Osteoblast (primary cell): ENCODE data around the gene ATF7IP2. TPM values are rescaled to one million over a fixed set of nuclear protein-coding genes. Genes with fewer than 3 reads are reported as not detected.
A peak's percentile ranks its signal among the peaks of the same experiment; 100 is the strongest.
"Not testable (repeated sequence)": the region's sequence is repeated elsewhere in the genome, so short reads cannot be mapped to it uniquely, and the experiment has no call there.

Experiments
- DNase-seq: peaks from one replicate; pipeline ENCODE4 v3.0.0; 2011; ENCODE audit warnings: low spot score, mixed read lengths; ENCODE audit not compliant: insufficient read length; ENCODE audit errors: missing footprints
- H2AFZ ChIP-seq: 2 replicates; pipeline ENCODE4 v1.6.0; 2011; ENCODE audit warnings: mild to moderate bottlenecking, low read length
- H3K27ac ChIP-seq: 2 replicates; pipeline ENCODE4 v1.5.1; 2011; ENCODE audit warnings: mild to moderate bottlenecking, low read depth, low read length, moderate library complexity
- H3K27me3 ChIP-seq: 2 replicates; pipeline ENCODE4 v1.6.0; 2012; ENCODE audit warnings: mild to moderate bottlenecking, control low read depth, inconsistent platforms, low read length, moderate library complexity; ENCODE audit not compliant: insufficient read depth
- H3K36me3 ChIP-seq: 2 replicates; pipeline ENCODE4 v1.5.1; 2011; ENCODE audit warnings: mild to moderate bottlenecking, low read length, control low read depth, moderate library complexity; ENCODE audit not compliant: insufficient read depth
- H3K4me1 ChIP-seq: 2 replicates; pipeline ENCODE4 v1.5.1; 2011; ENCODE audit warnings: mild to moderate bottlenecking, low read length, control low read depth, moderate library complexity; ENCODE audit not compliant: insufficient read depth
- H3K4me2 ChIP-seq: 2 replicates; pipeline ENCODE4 v1.6.0; 2011; ENCODE audit warnings: mild to moderate bottlenecking, low read length; ENCODE audit not compliant: insufficient read depth
- H3K4me3 ChIP-seq: fragments of 200-600 bp; sonication (generic); 3 replicates; pipeline ENCODE4 v1.5.1; 2012; ENCODE audit warnings: mild to moderate bottlenecking, low read length, inconsistent platforms; ENCODE audit not compliant: insufficient read depth
- H3K79me2 ChIP-seq: 2 replicates; pipeline ENCODE4 v1.6.0; 2012; ENCODE audit warnings: mild to moderate bottlenecking, low read length, control low read depth, inconsistent platforms; ENCODE audit not compliant: insufficient read depth
- H3K9me3 ChIP-seq: 2 replicates; pipeline ENCODE4 v1.5.1; 2011; ENCODE audit warnings: low read depth, low read length, control low read depth
- H4K20me1 ChIP-seq: 2 replicates; pipeline ENCODE4 v1.6.0; 2012; ENCODE audit warnings: mild to moderate bottlenecking, low read length, control low read depth; ENCODE audit not compliant: insufficient read depth
- CTCF ChIP-seq: IDR thresholded peaks from 2 replicates; pipeline ENCODE4 v1.5.1; 2011; ENCODE audit warnings: mild to moderate bottlenecking, low read depth, low read length, moderate library complexity; ENCODE audit errors: extremely low read depth
- total RNA-seq: library from RNA; depleted of rRNA; stranded (reverse); fragments of >200 nt; gene quantifications from 2 replicates; pipeline ENCODE4 v1.2.3, GENCODE V29; 2012

Gene ATF7IP2
- total RNA-seq, 1 donor = 8.0 TPM

- Histone ChIP-seq H3K9me3 (no peaks in the 10 kb centered on the region), H3K27me3 (no peaks in the 10 kb centered on the region), H4K20me1 (no peaks in the 10 kb centered on the region), H3K36me3 (no peaks in the 10 kb centered on the region), H3K27ac (no peak overlapping the region), H3K4me2 (no peak overlapping the region), H2AFZ (no peak overlapping the region), H3K4me3 (no peak overlapping the region), H3K79me2 (no peaks in the 10 kb centered on the region), H3K4me1 (no peaks in the 10 kb centered on the region)
- no peak for DNase-seq
- TF ChIP-seq CTCF = no peak
These were observed 33.6 kb upstream of the ATF7IP2 start for GRCh38 chr16:10352262-10352661.

- Histone ChIP-seq H3K36me3 (no peaks in the 10 kb centered on the region), H3K4me2 (no peak overlapping the region), H2AFZ (no peak overlapping the region), H3K27me3 (no peaks in the 10 kb centered on the region), H3K4me1 (no peaks in the 10 kb centered on the region), H4K20me1 (no peaks in the 10 kb centered on the region), H3K79me2 (no peaks in the 10 kb centered on the region), H3K27ac (no peak overlapping the region), H3K4me3 (no peak overlapping the region), H3K9me3 (no peaks in the 10 kb centered on the region)
- no peak for TF ChIP-seq CTCF
- DNase-seq = no peak
These were observed 30.3 kb upstream of the ATF7IP2 start for GRCh38 chr16:10355589-10355988.

GRCh38 chr16:10356870-10357842 lies 28.7 kb upstream of the ATF7IP2 start:
- H3K27me3 ChIP-seq = no peaks in the 10 kb centered on the region
- no peak overlapping the region for H2AFZ ChIP-seq
- no peak overlapping the region for H3K4me3 ChIP-seq
- H3K4me2 ChIP-seq = no peak overlapping the region
- H3K36me3 ChIP-seq = no peaks in the 10 kb centered on the region
- DNase-seq = peak; percentile 26
- no peak for TF ChIP-seq CTCF
- H3K27ac ChIP-seq = no peak overlapping the region
- H3K9me3 ChIP-seq = no peaks in the 10 kb centered on the region
- H3K79me2 ChIP-seq = no peaks in the 10 kb centered on the region
- H4K20me1 ChIP-seq = no peaks in the 10 kb centered on the region
- H3K4me1 ChIP-seq = no peaks in the 10 kb centered on the region

GRCh38 chr16:10361747-10362076 lies 24.1 kb upstream of the ATF7IP2 start:
- not testable (repeated sequence) for H3K79me2 ChIP-seq, H3K4me3 ChIP-seq, H4K20me1 ChIP-seq, H3K4me2 ChIP-seq, H3K36me3 ChIP-seq, H3K9me3 ChIP-seq, H3K27me3 ChIP-seq, DNase-seq, H3K27ac ChIP-seq, H3K4me1 ChIP-seq, H2AFZ ChIP-seq
